HG03280 (cell line): ENCODE data around the gene AP2A2.

Experiments used
- ATAC-seq: cut with Tn5 transposase; IDR thresholded peaks from one replicate; pipeline ENCODE4 v1.9.1; 2021; ENCODE audit warnings: mild to moderate bottlenecking, moderate library complexity; ENCODE audit not compliant: unreplicated experiment

The AP2A2 gene

GRCh38 chr11:925496-926301 lies at the start of gene AP2A2:
TSS of gene AP2A2 (plus strand) at chr11:925870. CDS start at chr11:926022, 152 bp downstream.
- ATAC-seq: peak; percentile 84

- no peak for ATAC-seq
These were observed 49.1 kb upstream of the AP2A2 start for GRCh38 chr11:876545-876944.

- no peak for ATAC-seq
These were observed 48.1 kb upstream of the AP2A2 start for GRCh38 chr11:877565-877964.

- ATAC-seq: no peak
These were observed 45.2 kb upstream of the AP2A2 start for GRCh38 chr11:880447-880846.

GRCh38 chr11:882596-882995 lies 43.1 kb upstream of the AP2A2 start:
- no peak for ATAC-seq

- no peak for ATAC-seq
These were observed 42.1 kb upstream of the AP2A2 start for GRCh38 chr11:883527-883926.

- no peak for ATAC-seq
These were observed 41.0 kb upstream of the AP2A2 start for GRCh38 chr11:884578-885070.

GRCh38 chr11:886568-886967 lies 39.1 kb upstream of the AP2A2 start:
- ATAC-seq: no peak

GRCh38 chr11:887589-887988 lies 38.1 kb upstream of the AP2A2 start:
- ATAC-seq: no peak

- no peak for ATAC-seq
These were observed 37.1 kb upstream of the AP2A2 start for GRCh38 chr11:888310-889212.

- no peak for ATAC-seq
These were observed 36.4 kb upstream of the AP2A2 start for GRCh38 chr11:889257-889656.

GRCh38 chr11:889687-890475 lies 35.8 kb upstream of the AP2A2 start:
- ATAC-seq: no peak

- no peak for ATAC-seq
These were observed 34.7 kb upstream of the AP2A2 start for GRCh38 chr11:890794-891540.

GRCh38 chr11:893008-893654 lies 32.5 kb upstream of the AP2A2 start:
- ATAC-seq: no peak

GRCh38 chr11:894575-895201 lies 31.0 kb upstream of the AP2A2 start:
- ATAC-seq: no peak

- ATAC-seq: no peak
These were observed 30.1 kb upstream of the AP2A2 start for GRCh38 chr11:895331-896110.

GRCh38 chr11:897253-898142 lies 28.2 kb upstream of the AP2A2 start:
- no peak for ATAC-seq

GRCh38 chr11:898143-898511 lies 27.5 kb upstream of the AP2A2 start:
- no peak for ATAC-seq
